ENCODE measurements around the gene ENDOU.
A peak's percentile ranks its signal among the peaks of the same experiment; 100 is the strongest.

ENDOU gene

DNA sequence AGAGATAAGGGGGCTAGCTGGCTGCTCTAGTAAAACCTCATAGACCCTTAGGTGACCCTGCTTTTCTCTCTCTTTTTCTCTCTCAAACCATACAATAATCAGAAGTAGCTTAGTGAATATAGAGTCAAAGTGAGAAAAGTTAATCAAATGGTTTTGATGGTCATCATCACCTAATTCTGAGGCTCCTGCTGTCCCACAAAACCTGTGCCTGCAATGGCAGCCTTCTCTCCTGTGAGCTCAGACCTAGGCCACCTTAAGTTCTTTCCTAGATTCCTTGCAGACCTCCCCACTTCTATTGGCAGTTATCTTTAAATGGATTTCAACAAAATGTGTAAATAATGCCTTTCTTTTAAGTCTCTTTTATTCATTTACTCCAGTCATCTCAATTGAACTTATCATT lies 17.9 kb downstream of the ENDOU start:
- Histone ChIP-seq H3K27me3 (ENCODE audit: insufficient read depth, low read length, poor library complexity) (no peaks in the 10 kb centered on the region), H2AFZ (ENCODE audit: low read depth, low read length) (no peak overlapping the region), H3K9ac (ENCODE audit: low read depth, low read length) (peak overlapping the region; percentile 68), H3K27ac (ENCODE audit: low read length) (peak overlapping the region; percentile 33), H3K4me3 (ENCODE audit: low read depth in 1 of 2, low read length in 2 of 2) (peak overlapping the region in 1 of 2 experiments; percentile 25; a peak in 2 of 4 replicates), H3K4me1 (ENCODE audit: insufficient read depth, low read length) (peaks cover 41% of the 10 kb centered on the region), H4K20me1 (ENCODE audit: insufficient read depth, low read length) (no peaks in the 10 kb centered on the region; the same call in 1 of the 2 replicates), H3K4me2 (ENCODE audit: insufficient read depth, low read length) (peak overlapping the region; percentile 69), H3K79me2 (ENCODE audit: insufficient read depth, low read length) (peaks cover 49% of the 10 kb centered on the region), H3K36me3 (ENCODE audit: insufficient read depth, low read length) (no peaks in the 10 kb centered on the region), H3K9me3 (ENCODE audit: insufficient read depth, low read length, severe bottlenecking) (no peaks in the 10 kb centered on the region)
- no peak for DNase-seq
- TF ChIP-seq, protein P1, sequence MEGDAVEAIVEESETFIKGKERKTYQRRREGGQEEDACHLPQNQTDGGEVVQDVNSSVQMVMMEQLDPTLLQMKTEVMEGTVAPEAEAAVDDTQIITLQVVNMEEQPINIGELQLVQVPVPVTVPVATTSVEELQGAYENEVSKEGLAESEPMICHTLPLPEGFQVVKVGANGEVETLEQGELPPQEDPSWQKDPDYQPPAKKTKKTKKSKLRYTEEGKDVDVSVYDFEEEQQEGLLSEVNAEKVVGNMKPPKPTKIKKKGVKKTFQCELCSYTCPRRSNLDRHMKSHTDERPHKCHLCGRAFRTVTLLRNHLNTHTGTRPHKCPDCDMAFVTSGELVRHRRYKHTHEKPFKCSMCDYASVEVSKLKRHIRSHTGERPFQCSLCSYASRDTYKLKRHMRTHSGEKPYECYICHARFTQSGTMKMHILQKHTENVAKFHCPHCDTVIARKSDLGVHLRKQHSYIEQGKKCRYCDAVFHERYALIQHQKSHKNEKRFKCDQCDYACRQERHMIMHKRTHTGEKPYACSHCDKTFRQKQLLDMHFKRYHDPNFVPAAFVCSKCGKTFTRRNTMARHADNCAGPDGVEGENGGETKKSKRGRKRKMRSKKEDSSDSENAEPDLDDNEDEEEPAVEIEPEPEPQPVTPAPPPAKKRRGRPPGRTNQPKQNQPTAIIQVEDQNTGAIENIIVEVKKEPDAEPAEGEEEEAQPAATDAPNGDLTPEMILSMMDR (IDR thresholded peaks at IDR 0.05; ENCODE audit: borderline replicate concordance, extremely low read depth, low read length, poor library complexity, severe bottlenecking) = no peak
- TF ChIP-seq EZH2 (IDR thresholded peaks at IDR 0.05; ENCODE audit: borderline replicate concordance, low read depth, low read length, severe bottlenecking) = no peak
- no peak for ATAC-seq (ENCODE audit: insufficient read depth, low read depth)

DNA sequence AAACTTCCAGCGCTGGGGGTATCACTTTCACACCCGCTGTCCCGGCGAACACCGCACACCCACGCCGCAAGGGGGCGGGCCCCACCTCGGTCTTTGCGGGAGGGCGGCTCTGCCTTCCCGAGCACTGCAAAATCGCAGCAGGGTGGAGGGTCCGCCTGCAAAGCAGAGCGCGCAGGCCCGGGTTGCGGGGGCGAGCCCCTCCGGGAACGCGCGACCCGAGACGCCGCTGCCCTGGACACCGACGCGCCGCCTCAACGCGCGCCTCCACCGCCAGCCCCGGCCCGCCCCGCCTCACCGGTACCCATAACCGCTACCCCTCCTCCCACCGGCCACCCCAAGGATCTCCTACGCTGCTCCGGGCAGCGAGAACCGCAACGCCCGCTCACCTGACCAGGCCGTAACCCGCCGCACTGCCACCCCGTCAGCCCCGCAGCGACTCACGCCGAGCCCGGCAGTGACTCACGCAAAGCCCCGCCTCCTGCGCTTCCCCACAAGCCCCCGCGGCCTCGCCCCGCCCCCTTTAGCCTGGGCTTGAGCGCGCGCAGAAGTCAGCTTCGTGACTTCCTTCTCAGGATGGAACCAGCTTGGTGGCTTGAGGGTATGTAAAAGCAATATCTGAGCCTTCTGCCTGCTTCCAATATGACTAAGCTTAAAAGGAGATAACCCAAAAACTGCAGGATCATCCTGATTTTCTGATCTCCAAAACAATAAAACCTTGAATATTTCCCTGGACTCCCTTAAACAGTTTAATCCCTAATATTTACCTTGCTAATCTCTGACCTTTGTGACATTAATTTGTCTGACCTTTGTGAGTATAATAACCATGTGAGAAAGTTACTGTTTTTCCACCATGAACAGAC lies 19.5 kb downstream of the ENDOU start, which contains the start of gene RPAP3:
Gene RPAP3, minus strand, starts transcription at position 465 of the 860 bp plus-strand sequence. CDS start 3,190 bp downstream, outside the sequence.
- Histone ChIP-seq H3K9me3 (ENCODE audit: insufficient read depth, low read length, severe bottlenecking) (no peaks in the 10 kb centered on the region), H3K4me3 (ENCODE audit: low read depth in 1 of 2, low read length in 2 of 2) (peak within 1 kb of the TSS; percentile 64 to 80), H3K4me2 (ENCODE audit: insufficient read depth, low read length) (peak within 1 kb of the TSS; percentile 69), H3K36me3 (ENCODE audit: insufficient read depth, low read length) (peaks cover 5% of the 10 kb centered on the region), H2AFZ (ENCODE audit: low read depth, low read length) (peak within 1 kb of the TSS; percentile 92), H3K27ac (ENCODE audit: low read length) (peak within 1 kb of the TSS; percentile 82), H3K79me2 (ENCODE audit: insufficient read depth, low read length) (peaks cover 61% of the 10 kb centered on the region), H3K4me1 (ENCODE audit: insufficient read depth, low read length) (peaks cover 41% of the 10 kb centered on the region), H4K20me1 (ENCODE audit: insufficient read depth, low read length) (no peaks in the 10 kb centered on the region; the same call in 1 of the 2 replicates), H3K27me3 (ENCODE audit: insufficient read depth, low read length, poor library complexity) (no peaks in the 10 kb centered on the region), H3K9ac (ENCODE audit: low read depth, low read length) (peak within 1 kb of the TSS; percentile 68)
- peak; percentile 96 for DNase-seq
- peak; percentile 94 for ATAC-seq (ENCODE audit: insufficient read depth, low read depth)
- TF ChIP-seq, protein P1 (IDR thresholded peaks at IDR 0.05; ENCODE audit: borderline replicate concordance, extremely low read depth, low read length, poor library complexity, severe bottlenecking) = peak; percentile 68
- no peak for TF ChIP-seq EZH2 (IDR thresholded peaks at IDR 0.05; ENCODE audit: borderline replicate concordance, low read depth, low read length, severe bottlenecking)

DNA sequence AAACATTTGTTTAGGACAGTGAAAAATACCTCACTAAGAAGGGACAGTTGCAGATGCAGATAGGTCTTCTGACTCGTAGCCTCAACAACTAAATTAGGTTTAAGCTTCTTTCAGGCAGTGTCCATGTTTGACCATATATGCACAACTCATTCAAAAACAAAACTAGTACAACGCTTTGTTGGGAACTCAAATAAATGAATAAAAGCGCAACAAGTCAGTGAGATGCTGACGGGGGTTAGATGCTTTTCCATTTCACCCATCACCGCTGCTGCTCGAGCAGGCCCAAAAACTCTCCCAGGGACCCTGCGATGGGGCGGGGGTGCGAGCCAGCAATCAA lies 20.1 kb downstream of the ENDOU start:
- Histone ChIP-seq H3K4me2 (ENCODE audit: insufficient read depth, low read length) (peak overlapping the region; percentile 69), H3K36me3 (ENCODE audit: insufficient read depth, low read length) (peaks cover 11% of the 10 kb centered on the region), H3K4me3 (ENCODE audit: low read depth in 1 of 2, low read length in 2 of 2) (peak overlapping the region; percentile 64 to 80), H2AFZ (ENCODE audit: low read depth, low read length) (peak overlapping the region; percentile 92), H3K27ac (ENCODE audit: low read length) (peak overlapping the region; percentile 82), H4K20me1 (ENCODE audit: insufficient read depth, low read length) (no peaks in the 10 kb centered on the region; the same call in 1 of the 2 replicates), H3K9ac (ENCODE audit: low read depth, low read length) (peak overlapping the region; percentile 68), H3K9me3 (ENCODE audit: insufficient read depth, low read length, severe bottlenecking) (no peaks in the 10 kb centered on the region), H3K27me3 (ENCODE audit: insufficient read depth, low read length, poor library complexity) (no peaks in the 10 kb centered on the region), H3K4me1 (ENCODE audit: insufficient read depth, low read length) (peaks cover 41% of the 10 kb centered on the region), H3K79me2 (ENCODE audit: insufficient read depth, low read length) (peaks cover 67% of the 10 kb centered on the region)
- TF ChIP-seq, protein P1 (IDR thresholded peaks at IDR 0.05; ENCODE audit: borderline replicate concordance, extremely low read depth, low read length, poor library complexity, severe bottlenecking) = no peak
- TF ChIP-seq EZH2 (IDR thresholded peaks at IDR 0.05; ENCODE audit: borderline replicate concordance, low read depth, low read length, severe bottlenecking) = no peak
- DNase-seq (no peak), ATAC-seq (ENCODE audit: insufficient read depth, low read depth) (no peak)
